ENCODE data around the gene CYP24A1.

Gene CYP24A1

DNA sequence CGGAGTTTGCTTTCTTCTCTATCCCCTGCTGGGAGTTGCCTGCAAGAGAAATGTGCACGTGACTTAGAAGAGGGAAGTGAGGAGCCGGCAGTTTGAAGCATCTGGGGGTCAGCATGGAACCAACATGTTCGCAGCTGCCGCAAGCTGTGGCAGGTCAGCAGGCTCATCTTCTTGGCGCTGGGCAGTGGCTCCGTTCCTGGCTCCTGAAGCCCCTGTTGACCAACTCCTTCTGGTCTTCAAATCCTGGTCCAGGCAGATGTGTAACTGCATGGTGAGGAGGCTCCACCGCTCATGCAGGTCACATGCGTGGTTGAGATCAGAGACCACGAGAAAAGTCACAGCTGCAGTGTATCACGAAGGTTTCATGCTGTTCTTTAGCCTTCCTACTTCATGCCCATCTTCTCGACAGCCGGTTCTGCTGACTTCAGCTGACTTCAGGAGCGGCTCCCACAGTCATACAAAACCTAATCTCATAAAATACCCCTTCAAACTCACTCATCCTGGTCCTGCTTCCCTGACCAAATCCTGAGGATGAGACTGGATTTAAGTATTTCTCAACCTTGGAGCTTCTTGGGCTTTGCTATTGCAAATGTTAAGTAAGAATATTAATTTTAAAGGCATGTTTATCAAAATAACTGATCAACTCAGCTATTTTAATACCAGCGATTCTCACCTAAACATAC is 58.5 kb downstream of the CYP24A1 start:
- DNase-seq (ENCODE audit: low spot score) (peak; percentile 17), FAIRE-seq (peak; percentile 11)

DNA sequence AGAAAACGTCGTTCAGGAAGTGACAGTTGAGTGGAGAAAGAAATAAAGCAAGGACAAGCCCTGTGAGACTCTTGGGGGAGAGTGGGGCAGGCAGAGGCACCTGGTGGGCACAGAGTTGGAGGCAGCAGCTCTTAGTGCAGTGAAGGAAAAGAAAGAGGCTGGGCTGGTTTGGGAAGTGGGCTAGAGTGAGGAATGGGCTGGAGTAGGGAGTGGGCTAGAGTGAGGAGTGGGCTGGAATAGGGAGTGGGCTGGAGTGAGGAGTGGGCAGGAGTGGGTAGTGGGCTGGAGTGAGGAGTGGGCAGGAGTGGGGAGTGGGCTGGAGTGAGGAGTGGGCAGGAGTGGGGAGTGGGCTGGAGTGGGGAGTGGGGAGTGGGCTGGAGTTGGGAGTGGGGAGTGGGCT is 59.7 kb downstream of the CYP24A1 start:
- no peak for DNase-seq (ENCODE audit: low spot score)
- no peak for FAIRE-seq

DNA sequence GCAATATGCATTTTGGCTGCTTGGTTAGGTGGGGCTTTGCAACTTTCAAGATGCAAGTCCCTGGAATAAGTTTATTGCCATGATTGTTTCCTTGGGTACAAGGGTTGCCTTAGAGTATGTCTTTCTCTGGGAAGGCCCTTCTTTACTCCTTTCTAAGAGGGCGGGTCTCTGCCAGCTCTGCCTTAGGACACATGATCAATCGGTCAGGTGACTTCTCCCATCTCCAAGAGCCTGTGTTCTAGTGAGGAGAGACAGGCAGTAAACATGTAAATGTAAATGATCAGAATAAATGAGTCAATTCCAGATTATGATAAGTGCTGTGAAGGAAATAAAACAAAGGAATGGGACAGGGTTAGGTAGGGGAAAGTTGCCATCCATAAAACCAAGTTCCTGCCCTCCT is 60.2 kb downstream of the CYP24A1 start:
- FAIRE-seq (no peak), DNase-seq (ENCODE audit: low spot score) (no peak)

DNA sequence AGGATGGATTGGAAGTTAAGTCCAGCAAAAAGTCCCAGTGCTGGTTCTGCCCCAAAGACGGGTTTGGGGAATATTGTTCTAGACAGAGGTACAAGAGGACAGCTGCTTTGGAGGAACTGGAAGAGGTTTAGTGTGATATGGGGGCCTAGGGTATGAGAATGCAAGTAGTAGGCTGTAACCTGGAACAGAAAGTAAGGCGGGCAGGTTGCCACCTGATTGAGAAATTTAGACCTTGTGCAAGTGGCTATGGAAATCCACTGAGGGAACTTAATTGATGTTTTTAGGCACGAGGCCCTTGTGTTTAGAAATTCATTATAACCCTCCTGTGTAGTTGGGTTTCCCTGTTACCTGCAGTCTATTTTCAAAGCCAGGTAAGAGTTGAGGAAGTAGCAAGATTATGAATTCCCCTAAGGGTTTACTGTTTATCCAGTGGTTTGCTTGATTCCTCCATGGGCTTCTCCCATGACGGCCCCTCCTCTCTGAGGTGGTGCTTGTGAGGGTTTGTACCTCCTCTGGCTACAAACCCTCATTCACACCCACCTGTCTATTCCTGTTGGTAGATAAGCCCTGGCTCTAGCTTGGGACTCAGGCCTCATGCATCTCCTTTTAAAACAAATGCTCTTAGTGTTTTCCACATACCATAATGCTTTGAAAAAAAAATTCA is 61.4 kb downstream of the CYP24A1 start:
- DNase-seq (ENCODE audit: low spot score) (no peak), FAIRE-seq (no peak)

DNA sequence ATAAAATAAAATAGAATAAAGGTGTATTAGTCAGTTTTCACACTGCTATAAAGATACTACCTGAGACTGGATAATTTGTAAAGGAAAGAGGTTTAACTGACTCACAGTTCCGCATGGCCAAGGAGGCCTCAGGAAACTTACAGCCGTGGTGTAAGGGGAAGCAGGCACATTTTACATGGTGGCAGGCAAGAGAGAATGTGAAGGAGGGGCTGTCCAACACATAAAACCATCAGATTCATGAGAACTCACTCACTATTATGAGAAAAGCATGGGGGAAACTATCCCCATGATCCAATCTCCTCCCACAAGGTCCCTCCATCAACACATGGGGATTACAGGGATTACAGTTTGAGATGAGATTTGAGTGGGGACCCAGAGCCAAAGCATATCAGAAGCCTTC is 62.3 kb downstream of the CYP24A1 start:
- FAIRE-seq (no peak), DNase-seq (ENCODE audit: low spot score) (no peak)

DNA sequence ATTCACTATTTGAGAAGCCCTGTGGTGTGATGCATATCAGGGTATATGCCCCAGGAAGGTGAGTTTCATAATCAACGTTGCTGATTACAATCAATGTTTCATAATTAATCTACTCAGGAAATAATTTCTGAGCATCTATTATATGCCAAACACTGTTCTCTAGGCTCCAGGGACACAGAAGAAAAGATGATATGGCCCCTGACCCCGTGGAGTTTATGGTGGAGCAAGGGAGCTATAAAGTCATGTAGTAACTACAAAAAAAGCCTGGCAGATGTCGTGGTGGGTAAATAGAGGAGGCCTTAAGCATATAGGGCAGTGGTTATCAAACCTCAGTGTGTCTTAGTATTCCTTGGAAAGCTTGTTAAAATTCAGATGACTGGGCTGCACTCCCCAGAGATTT is 63.3 kb downstream of the CYP24A1 start:
- no peak for FAIRE-seq
- no peak for DNase-seq (ENCODE audit: low spot score)

DNA sequence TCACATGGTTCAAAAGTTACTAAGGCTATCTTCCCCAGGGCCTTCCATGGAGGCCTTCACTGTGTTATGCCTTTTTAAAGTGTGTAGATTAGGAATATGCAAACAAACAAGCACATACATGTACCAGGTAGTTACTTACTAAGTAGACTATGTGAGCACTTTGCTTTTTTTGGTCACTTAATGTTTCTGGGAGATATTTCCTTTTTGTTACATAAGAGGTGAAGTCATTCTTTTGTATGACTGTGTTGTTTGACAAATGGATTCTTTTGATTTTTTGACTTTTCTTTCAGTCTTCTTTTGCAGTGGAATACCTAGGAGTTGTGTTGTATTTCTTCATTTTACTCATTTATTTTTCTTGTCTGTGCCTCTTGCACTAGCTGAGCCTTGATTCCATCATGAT is 63.7 kb downstream of the CYP24A1 start:
- FAIRE-seq (no peak), DNase-seq (ENCODE audit: low spot score) (no peak)

DNA sequence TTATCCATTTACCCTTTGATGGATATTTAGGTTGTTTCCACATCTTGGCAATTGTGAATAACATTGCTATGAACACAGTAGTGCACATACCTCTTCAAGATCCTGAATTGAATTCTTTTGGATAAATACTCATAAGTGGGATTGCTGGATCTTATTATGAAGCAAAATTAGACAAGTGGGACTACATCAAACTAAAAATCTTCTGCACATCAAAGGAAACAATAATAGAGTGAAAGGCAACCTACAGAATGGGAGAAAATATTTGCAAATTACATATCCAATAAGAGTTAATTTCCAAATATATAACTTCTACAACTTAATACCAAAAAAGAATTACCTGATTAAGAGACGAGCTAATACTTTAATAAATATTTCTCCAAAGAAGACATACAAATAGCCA is 65.0 kb downstream of the CYP24A1 start:
- DNase-seq (ENCODE audit: low spot score) (no peak), FAIRE-seq (peak; percentile 20)

DNA sequence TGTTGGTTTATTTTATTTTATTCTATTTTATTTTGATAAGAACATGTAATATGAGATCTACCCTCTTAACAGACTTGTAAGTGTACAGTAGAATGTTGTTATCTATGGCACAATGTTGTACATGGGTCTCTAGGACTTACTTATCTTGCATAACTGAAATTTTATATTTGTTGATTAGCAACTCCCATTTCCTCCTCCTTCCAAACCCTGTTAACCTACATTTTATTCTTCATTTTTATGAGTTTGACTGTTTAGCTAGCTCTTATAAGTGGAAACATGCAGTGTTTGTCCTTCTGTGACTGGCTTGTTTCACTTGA is 65.5 kb downstream of the CYP24A1 start:
- peak; percentile 17 for FAIRE-seq

DNA sequence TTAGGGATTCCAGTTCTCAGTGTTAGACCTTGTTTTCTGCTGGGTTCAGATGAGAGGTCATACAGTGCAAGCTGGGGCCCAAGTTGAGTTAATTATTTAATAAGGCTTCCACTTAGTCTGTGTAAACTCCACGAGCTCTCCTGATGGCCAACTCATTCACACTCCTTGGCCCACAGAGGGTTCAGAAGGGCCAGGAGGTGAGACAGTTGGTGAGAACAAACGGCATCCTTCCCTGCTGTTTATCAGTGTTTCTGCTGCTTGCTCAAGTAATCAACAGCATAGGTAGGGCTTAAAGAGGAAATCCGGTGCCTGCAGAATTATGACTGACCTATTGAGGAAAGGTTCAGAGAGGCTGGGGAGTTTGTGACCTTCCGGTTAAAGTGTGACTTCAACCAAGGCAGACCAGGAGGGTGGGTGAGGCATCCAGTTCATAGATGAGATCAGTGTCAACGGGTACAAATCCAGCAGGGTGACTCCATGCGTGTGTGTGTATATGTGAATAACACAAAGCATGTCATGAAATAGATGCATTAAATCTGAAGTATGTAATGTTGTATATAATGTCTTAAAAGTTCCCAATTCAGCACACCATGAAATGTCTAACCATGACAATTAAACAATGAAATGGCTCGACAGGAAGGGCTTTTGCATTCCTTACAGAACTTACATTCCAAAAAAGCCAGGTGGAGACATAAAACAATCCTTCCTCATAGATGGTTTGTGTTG is 66.0 kb downstream of the CYP24A1 start:
- FAIRE-seq (peak; percentile 30), DNase-seq (ENCODE audit: low spot score) (peak; percentile 43)

More for the DNA sequence above, 65.5 kb downstream of the CYP24A1 start:
- no peak for DNase-seq (ENCODE audit: low spot score)

DNA sequence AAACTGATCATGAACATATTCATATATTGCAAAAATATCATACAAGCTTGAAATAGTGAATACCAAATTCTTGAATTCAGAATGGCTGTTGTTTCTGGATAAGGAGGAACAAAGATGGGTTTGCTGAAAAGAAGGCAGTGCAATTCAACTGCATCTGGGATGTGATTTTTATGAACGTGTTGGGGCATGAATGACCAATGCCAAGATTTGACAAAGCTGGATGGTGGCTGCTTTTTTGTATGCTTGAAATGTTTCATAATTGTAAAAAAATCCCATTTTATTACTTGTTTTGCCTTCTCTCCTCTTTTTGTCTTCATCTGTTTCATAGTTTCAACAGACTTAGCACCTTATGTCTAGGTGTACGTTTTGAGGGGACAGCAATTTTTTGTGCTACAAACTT is 66.6 kb downstream of the CYP24A1 start:
- DNase-seq (ENCODE audit: low spot score), result no peak
- no peak for FAIRE-seq

DNA sequence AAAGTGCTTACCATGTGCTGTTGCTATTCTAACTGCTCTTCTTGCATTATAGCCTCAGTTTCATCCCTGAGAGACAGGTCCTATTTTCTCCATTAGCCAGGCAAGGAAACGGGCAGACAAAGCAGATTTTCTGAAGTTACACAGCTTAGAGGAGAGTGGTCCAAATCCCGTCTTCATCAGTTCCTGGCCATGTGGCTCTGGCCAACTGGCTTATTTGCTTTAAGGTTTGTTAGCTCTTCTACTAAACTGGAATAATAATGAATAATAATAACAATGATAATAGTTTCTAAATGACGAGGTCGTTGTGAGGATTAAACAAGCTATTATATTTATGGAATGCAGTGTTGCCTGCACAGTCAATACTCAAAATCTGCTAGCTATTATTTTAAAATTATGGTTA is 67.6 kb downstream of the CYP24A1 start:
- no peak for FAIRE-seq

DNA sequence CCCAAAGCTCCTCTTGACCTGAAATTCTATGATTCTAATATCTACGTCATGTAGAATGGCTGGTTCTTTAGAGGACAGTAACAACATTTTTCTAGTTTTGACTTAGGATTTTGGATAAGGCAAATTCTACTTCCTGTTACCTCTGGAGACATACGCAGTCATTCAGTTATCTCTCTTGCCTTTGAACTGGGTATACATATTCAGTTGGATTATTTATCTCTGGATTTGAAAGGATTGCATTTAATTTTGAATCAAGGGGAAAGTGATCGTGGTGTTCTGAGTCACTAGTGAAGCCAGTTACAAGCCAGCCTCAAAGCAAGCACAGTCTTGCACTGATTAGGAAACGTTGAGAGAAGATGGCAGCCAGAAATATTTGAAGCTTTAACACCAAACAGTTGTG is 68.1 kb downstream of the CYP24A1 start:
- FAIRE-seq, result no peak
- no peak for DNase-seq (ENCODE audit: low spot score)

More for the DNA sequence above, 67.6 kb downstream of the CYP24A1 start:
- no peak for DNase-seq (ENCODE audit: low spot score)

DNA sequence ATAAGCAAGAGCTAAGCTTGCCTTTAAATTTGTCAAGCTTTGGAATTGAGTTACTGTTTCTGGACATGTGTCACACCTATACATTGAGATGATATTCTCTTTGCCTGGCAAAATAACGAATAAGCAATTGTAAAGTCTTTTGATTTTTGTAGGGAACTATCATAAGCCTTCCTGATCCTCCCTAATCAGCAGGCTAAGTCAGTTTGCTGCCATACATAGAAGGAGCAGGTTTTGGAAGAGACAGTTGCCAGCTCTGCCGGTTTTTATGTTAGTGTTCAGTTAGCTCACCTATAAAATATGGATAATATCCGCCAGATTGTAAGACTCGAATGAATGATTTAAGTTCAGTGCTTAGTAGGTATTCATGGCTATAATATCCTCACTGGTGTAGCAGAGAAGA is 69.0 kb downstream of the CYP24A1 start:
- DNase-seq (ENCODE audit: low spot score), result no peak
- no peak for FAIRE-seq

DNA sequence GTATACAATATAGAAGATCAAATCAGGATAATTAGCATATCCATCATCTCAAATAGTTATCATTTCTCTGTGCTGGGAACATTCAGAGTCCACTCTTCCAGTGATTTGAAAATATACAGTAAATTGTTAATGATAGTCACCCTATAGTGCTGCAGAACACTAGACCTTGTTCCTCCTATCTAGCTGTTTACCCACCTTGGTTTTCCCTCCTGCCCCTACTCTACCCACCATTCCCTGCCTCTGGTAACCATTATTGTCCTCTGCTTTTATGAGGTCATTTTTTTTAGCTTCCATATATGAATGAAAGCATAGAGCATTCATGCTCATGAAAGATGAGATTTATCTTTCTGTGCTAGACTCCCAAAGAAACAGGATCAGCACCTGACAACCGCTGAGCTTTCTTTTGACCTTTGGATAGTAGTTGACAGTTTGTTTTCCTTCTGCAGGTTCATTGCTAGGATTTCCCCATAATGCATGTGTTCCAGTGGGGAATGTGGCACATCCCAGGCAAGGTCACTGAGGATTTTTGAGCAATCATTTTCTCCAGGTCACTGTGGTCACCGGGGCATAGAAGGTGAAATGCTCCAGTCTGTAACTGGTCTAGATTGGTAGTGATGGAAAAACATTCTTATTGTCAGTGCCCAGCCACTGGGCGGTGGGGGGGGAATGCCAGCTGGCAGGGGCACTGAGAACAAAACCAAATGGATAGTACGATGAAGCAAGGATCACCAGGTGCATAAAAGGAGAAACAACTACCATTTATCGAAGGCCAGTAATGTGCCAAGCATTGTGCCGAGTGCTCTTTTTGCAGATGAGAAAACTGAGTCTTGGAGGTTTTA is 69.8 kb downstream of the CYP24A1 start:
- DNase-seq (ENCODE audit: low spot score), result no peak
- FAIRE-seq, result no peak
